CD4-positive, alpha-beta T cell treated with Interleukin-15 for 1 hour (primary cell): ENCODE measurements around the gene NBEAL2.
A peak's percentile ranks its signal among the peaks of the same experiment; 100 is the strongest.

ENCODE experiments used
- DNase-seq: peaks from one replicate; pipeline ENCODE4 v3.0.0-alpha.2; 2020

NBEAL2 gene

DNA sequence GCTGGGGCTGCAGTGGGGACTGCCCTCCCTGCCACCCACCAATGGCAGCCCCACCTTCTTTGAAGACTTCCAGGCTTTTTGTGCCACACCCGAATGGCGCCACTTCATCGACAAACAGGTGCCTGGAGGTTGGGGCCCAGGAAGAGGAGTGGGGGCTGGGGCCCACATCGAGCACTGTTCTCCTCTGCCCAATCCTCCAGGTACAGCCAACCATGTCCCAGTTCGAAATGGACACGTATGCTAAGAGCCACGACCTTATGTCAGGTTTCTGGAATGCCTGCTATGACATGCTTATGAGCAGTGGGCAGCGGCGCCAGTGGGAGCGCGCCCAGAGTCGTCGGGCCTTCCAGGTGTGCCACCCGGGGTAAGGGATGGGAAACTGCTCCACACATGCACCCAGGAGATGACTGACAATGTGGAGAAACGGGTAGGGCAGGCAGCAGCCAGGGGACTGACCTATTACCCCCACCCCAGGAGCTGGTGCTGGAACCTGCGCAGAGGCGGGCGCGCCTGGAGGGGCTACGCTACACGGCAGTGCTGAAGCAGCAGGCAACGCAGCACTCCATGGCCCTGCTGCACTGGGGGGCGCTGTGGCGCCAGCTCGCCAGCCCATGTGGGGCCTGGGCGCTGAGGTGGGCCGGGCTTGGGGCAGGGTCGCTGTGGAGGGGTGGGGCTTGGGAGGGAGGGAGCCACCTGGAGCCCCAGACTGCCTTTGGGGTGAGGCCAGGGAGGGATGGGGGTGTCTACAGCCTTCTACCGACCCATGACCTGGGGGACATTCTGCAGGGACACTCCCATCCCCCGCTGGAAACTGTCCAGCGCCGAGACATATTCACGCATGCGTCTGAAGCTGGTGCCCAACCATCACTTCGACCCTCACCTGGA is 22.9 kb downstream of the NBEAL2 start:
- no peak for DNase-seq

DNA sequence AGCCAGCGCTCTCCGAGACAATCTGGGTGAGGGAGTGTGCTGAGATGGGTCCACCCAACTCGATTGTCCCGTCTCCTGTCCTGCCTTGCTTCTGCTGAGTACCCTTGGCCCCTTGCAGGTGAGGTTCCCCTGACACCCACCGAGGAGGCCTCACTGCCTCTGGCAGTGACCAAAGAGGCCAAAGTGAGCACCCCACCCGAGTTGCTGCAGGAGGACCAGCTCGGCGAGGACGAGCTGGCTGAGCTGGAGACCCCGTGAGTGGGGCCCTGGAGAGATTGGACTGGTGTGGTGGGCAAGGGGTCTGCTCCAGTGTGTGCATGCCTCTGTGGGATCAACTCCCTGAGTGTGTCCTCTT is 23.6 kb downstream of the NBEAL2 start:
- no peak for DNase-seq

DNA sequence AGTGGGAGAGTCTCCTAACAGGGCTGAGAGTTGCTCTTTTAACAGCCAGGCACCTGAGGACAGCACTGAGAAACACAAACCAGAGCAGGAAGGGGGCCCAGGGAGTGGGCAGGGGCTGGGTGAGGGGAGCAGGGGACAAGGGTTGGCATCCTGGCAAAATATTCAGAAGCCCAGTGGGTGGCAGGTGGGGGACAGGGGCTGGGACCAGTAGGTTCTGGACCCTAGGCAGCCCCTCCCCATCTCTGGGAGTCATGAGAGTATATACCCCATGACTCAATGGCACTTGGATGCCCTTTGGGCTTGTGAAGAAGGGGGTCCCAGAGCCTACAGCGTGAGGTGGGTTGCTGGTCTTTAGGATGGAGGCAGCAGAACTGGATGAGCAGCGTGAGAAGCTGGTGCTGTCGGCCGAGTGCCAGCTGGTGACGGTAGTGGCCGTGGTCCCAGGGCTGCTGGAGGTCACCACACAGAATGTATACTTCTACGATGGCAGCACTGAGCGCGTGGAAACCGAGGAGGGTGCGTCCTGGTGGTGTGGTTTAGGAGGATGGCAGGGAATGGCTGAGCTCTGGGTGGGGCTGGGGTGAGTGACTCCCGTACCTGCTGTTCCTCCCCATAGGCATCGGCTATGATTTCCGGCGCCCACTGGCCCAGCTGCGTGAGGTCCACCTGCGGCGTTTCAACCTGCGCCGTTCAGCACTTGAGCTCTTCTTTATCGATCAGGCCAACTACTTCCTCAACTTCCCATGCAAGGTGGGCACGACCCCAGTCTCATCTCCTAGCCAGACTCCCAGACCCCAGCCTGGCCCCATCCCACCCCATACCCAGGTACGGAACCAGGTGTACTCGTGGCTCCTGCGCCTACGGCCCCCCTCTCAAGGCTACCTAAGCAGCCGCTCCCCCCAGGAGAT is 24.2 kb downstream of the NBEAL2 start:
- no peak for DNase-seq

- DNase-seq = no peak
Observed at GRCh38 chr3:47004369-47005211, 25.1 kb downstream of the NBEAL2 start.

- DNase-seq = no peak
Observed at GRCh38 chr3:47005212-47006144, 26.0 kb downstream of the NBEAL2 start.

DNA sequence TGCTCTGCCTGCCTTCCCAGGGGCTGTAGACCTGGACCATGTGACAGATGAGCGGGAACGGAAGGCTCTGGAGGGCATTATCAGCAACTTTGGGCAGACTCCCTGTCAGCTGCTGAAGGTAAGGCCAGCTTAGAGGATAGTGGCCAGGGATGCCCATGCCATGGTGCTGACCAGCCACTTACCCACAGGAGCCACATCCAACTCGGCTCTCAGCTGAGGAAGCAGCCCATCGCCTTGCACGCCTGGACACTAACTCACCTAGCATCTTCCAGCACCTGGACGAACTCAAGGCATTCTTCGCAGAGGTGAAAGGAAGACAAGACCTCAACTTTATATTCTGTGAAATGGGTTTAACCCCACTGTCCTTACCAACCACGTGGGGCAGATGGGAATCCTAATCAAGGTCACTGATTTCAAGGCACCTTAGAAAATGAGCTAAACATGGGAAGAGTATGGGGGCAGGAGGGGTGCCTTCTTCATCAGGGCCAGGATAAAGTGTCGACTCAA is 26.7 kb downstream of the NBEAL2 start:
- DNase-seq = no peak

GRCh38 chr3:47007001-47007400 is 27.5 kb downstream of the NBEAL2 start:
- DNase-seq = no peak

DNA sequence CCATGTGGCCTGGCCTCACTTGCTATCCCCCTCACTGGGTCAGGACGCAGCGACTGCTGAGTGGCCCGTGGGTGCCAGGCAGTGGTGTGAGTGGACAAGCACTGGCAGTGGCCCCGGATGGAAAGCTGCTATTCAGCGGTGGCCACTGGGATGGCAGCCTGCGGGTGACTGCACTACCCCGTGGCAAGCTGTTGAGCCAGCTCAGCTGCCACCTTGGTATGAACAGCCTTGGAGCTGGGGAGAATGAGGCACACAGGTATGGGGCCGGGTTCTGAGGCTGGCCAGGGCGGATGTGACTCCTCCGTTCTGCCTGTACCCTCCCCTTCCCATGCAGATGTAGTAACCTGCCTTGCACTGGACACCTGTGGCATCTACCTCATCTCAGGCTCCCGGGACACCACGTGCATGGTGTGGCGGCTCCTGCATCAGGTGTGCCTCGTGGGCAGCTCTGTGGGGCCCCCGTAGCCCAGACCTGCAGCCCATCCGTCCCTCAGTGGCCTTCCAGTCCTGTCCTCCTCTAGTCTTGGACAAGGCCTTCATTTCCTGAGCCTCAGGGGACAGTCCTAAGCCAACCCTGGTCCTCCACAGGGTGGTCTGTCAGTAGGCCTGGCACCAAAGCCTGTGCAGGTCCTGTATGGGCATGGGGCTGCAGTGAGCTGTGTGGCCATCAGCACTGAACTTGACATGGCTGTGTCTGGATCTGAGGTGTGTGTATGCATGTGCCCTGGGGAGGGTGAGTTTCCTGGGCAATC is 28.2 kb downstream of the NBEAL2 start:
- no peak for DNase-seq

DNA sequence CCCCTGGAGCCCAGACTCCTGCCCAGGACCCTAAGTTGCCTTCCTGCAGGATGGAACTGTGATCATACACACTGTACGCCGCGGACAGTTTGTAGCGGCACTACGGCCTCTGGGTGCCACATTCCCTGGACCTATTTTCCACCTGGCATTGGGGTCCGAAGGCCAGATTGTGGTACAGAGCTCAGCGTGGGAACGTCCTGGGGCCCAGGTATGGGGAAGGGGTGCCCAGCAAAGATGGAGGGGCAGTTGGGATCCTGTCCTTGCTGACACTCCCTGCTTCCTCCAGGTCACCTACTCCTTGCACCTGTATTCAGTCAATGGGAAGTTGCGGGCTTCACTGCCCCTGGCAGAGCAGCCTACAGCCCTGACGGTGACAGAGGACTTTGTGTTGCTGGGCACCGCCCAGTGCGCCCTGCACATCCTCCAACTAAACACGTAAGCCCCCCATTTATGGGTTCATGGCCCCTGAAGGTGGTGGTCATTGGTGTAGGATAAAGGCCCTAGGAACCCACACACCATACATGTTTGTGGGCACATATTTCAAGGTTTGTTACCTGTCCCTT is 28.8 kb downstream of the NBEAL2 start:
- no peak for DNase-seq

- no peak for DNase-seq
Observed at GRCh38 chr3:47008851-47009224, 29.4 kb downstream of the NBEAL2 start.

GRCh38 chr3:47009225-47010110 is 30.0 kb downstream of the NBEAL2 start:
- peak; percentile 91 for DNase-seq

GRCh38 chr3:47010111-47010712 is 30.7 kb downstream of the NBEAL2 start:
- no peak for DNase-seq

DNA sequence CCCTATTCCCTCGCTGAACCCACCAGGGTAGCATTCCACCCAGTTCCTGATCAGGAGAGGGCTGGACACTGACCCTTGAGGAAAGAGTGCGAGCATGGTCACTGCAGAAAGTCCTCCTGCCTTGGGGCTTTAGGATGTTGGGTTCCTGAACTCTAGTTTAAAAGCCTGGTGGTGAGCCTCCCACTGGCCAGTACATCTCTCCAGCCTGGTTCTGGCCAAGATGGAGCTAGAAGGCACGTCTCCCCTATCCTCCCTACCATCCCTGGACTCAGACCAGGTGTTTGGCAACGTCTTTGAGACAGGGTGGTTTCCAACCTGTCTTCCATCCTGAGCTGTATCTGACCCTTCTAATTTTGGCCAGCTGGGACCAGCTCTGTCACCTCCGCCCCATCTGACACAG is 31.4 kb downstream of the NBEAL2 start:
- DNase-seq = no peak

GRCh38 chr3:47011371-47011770 is 31.9 kb downstream of the NBEAL2 start:
- DNase-seq = no peak

DNA sequence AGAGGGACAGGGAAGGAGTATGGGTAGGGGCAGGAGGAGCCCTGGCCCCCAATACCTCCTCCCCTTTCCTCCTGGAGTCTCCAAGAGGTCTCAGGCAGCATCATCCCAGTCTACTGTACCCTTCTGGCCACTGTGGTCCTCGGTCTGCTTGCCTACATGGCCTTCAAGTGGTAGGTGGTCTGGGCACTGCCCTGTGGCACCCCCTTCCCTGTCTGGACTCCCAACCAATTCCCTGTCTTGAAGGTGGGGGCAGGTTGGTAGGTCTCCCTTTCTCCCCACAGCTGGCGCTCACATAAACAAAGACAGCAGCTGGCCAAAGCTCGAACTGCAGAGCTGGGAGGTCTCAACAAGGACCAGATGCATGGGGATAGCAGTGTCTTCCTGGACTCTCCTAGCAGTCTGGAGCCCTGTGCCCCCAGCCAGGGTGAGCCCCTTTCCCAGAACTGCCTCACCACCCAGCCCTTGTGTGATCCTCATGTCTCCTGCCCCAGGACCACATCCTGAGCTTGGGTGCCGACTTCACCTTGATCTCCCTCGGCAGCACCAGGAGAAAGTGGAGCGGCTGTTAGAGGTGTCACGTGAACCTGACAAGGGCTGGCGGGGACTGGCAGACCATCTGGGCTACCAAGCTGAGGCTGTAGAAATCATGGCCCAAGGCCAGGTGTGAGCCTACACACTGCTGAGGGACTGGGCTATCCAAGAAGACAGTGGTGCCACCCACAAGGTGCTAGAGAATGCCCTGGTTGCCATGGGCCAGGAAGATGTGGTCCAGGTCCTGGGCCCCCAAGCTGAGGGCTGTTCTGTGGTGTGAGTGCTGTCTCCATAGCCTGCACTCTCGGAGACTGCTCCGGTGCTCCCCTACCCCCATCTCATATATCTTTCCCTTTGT is 33.1 kb downstream of the NBEAL2 start:
- DNase-seq = no peak

- no peak for DNase-seq
Observed at GRCh38 chr3:47013231-47013630, 33.8 kb downstream of the NBEAL2 start.

GRCh38 chr3:47014036-47014435 is 34.6 kb downstream of the NBEAL2 start:
- no peak for DNase-seq

DNA sequence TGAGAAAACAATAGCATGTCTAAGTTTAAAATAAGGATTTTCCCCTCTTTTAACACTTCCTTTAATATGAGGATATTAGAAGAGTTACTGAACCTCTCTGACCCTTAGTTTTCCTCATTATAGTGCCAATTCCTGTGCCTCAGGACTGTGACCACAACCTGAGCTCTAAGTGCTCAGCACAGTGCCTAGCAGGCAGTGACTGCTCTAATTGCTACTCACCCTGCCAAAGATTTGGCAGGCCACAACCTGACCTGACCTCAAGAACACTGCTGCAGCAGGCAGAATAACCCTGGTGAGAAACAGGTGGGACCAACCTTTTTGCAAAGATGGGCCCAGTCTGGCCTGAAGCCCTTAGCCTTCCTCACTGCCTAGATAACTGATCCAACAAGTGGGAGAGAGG is 35.7 kb downstream of the NBEAL2 start:
- DNase-seq = no peak
